Measurements from ENCODE around the gene SRP9.
"Not testable (repeated sequence)": the region's sequence is repeated elsewhere in the genome, so short reads cannot be mapped to it uniquely, and the experiment has no call there.

SRP9 gene

GRCh38 chr1:225817611-225818061 lies 40.0 kb downstream of the SRP9 start:
- no peak for DNase-seq

- DNase-seq, result no peak
Observed at GRCh38 chr1:225818229-225818628, 40.6 kb downstream of the SRP9 start.

GRCh38 chr1:225819346-225820192 lies 41.9 kb downstream of the SRP9 start:
- no peak for DNase-seq

- no peak for DNase-seq
Observed at GRCh38 chr1:225820522-225821120, 43.0 kb downstream of the SRP9 start.

- no peak for DNase-seq
Observed at GRCh38 chr1:225822655-225823403, 45.2 kb downstream of the SRP9 start.

- no peak for DNase-seq
Observed at GRCh38 chr1:225823811-225824261, 46.2 kb downstream of the SRP9 start.

GRCh38 chr1:225824533-225824941 lies 46.9 kb downstream of the SRP9 start:
- DNase-seq, result no peak

- no peak for DNase-seq
Observed at GRCh38 chr1:225825078-225825477, 47.5 kb downstream of the SRP9 start.

- DNase-seq, result no peak
Observed at GRCh38 chr1:225825607-225826007, 48.0 kb downstream of the SRP9 start.

GRCh38 chr1:225827076-225827475 lies 49.5 kb downstream of the SRP9 start:
- no peak for DNase-seq

GRCh38 chr1:225828706-225829345 lies 51.2 kb downstream of the SRP9 start:
- no peak for DNase-seq

GRCh38 chr1:225830841-225831240 lies 53.2 kb downstream of the SRP9 start:
- DNase-seq, result no peak

- DNase-seq, result no peak
Observed at GRCh38 chr1:225834417-225835329, 57.0 kb downstream of the SRP9 start.

- DNase-seq, result no peak
Observed at GRCh38 chr1:225835856-225836255, 58.2 kb downstream of the SRP9 start.

GRCh38 chr1:225836296-225836695 lies 58.7 kb downstream of the SRP9 start:
- not testable (repeated sequence) for DNase-seq

- DNase-seq, result no peak
Observed at GRCh38 chr1:225838793-225839192, 61.2 kb downstream of the SRP9 start.

Data from CD4-positive, alpha-beta T cell treated with Interleukin-17A for 1 hour (primary cell).